H1 (cell line): ENCODE measurements around the gene MAMSTR. TPM values are rescaled to one million over a fixed set of nuclear protein-coding genes. Genes with fewer than 3 reads are reported as not detected.

Experiments used
- CTCF ChIA-PET: fragments of 300-600 bp; sonication (Branson Sonifier 250); formaldehyde crosslinking; loops from one replicate; lab custom pipeline; 2021; ENCODE audit not compliant: partially characterized antibody; lab: Charles Lee
- POLR2A ChIA-PET: fragments of 300-600 bp; sonication (Branson Sonifier 250); formaldehyde crosslinking; loops from one replicate; lab custom pipeline; 2021; ENCODE audit warnings: inconsistent platforms; ENCODE audit not compliant: partially characterized antibody; lab: Charles Lee
- DNase-seq, 2 experiments: peaks; one replicate each; pipeline versions ENCODE4 v3.0.0 to v3.0.0-alpha.2; 2010 to 2022; ENCODE audit warnings: low spot score in 2 of 2, low read depth in 1 of 2, mixed read lengths in 1 of 2
- FAIRE-seq: peaks from 2 replicates; lab custom pipeline; 2011; peaks lifted over from hg19 to GRCh38; lab: Jason Lieb, UNC
- H2AFZ ChIP-seq: 2 replicates; pipeline ENCODE4 v1.8.1; 2012; ENCODE audit warnings: low read length, inconsistent platforms
- H2AK5ac ChIP-seq: 2 replicates; pipeline ENCODE4 v1.6.1; 2013; ENCODE audit warnings: low read depth, low read length
- H2BK120ac ChIP-seq: replicated peaks from 2 replicates; pipeline ENCODE3; 2013; ENCODE audit warnings: low read depth, low read length, inconsistent platforms
- H2BK12ac ChIP-seq: 2 replicates; pipeline ENCODE4 v1.6.1; 2013; ENCODE audit warnings: low read depth, low read length
- H2BK15ac ChIP-seq: 2 replicates; pipeline ENCODE4 v1.6.1; 2013; ENCODE audit warnings: low read length
- H2BK20ac ChIP-seq: 2 replicates; pipeline ENCODE4 v1.6.1; 2013; ENCODE audit warnings: low read length
- H2BK5ac ChIP-seq: 2 replicates; pipeline ENCODE4 v1.6.1; 2013; ENCODE audit warnings: low read depth, low read length
- H3K14ac ChIP-seq: 2 replicates; pipeline ENCODE4 v1.6.1; 2013; ENCODE audit warnings: inconsistent platforms; ENCODE audit not compliant: insufficient read length
- H3K18ac ChIP-seq: 2 replicates; pipeline ENCODE4 v1.6.1; 2013; ENCODE audit warnings: low read length; ENCODE audit errors: extremely low read depth
- H3K23ac ChIP-seq: 2 replicates; pipeline ENCODE4 v1.6.1; 2013; ENCODE audit warnings: inconsistent platforms; ENCODE audit not compliant: insufficient read length
- H3K23me2 ChIP-seq: 2 replicates; pipeline ENCODE4 v1.6.1; 2013; ENCODE audit warnings: low read depth, low read length
- H3K27ac ChIP-seq: 2 replicates; pipeline ENCODE4 v1.6.1; 2011; ENCODE audit warnings: low read depth, low read length, inconsistent platforms
- H3K27me3 ChIP-seq, 4 experiments: replicated peaks in 1 of 4; 1 replicate in 1 of 4; 2 replicates in 3 of 4; pipeline versions ENCODE4 v1.6.1 to v1.8.1; 2011 to 2013; ENCODE audit warnings: low read length in 3 of 4, mild to moderate bottlenecking in 3 of 4, inconsistent platforms in 2 of 4, mixed read lengths in 2 of 4, moderate library complexity in 1 of 4; ENCODE audit not compliant: control insufficient read depth in 3 of 4, insufficient read depth in 3 of 4; ENCODE audit errors: extremely low read depth in 1 of 4
- H3K36me3 ChIP-seq, 4 experiments: 2 replicates each; pipeline versions ENCODE4 v1.6.1 to v1.8.1; 2011 to 2013; ENCODE audit warnings: mild to moderate bottlenecking in 4 of 4, low read length in 3 of 4, moderate library complexity in 2 of 4, control low read depth in 1 of 4, inconsistent platforms in 1 of 4; ENCODE audit not compliant: insufficient read depth in 4 of 4, control insufficient read depth in 2 of 4
- H3K4ac ChIP-seq: replicated peaks from 2 replicates; pipeline ENCODE3; 2013; ENCODE audit warnings: low read length, low read depth, mixed read lengths, inconsistent platforms; ENCODE audit not compliant: insufficient read length
- H3K4me1 ChIP-seq, 4 experiments: replicated peaks in 1 of 4; 1 replicate in 1 of 4; 2 replicates in 3 of 4; pipeline versions ENCODE4 v1.6.1 to v1.8.1; 2011 to 2013; ENCODE audit warnings: low read length in 3 of 4, inconsistent platforms in 2 of 4, mixed read lengths in 1 of 4; ENCODE audit not compliant: insufficient read depth in 4 of 4, control insufficient read depth in 3 of 4
- H3K4me2 ChIP-seq, 2 experiments: 2 replicates each; pipeline versions ENCODE4 v1.6.1 to v1.8.1; 2011 to 2013; ENCODE audit warnings: low read depth in 2 of 2, low read length in 2 of 2, control low read depth in 1 of 2, inconsistent platforms in 1 of 2, mild to moderate bottlenecking in 1 of 2; ENCODE audit not compliant: insufficient read depth in 1 of 2
- H3K4me3 ChIP-seq, 4 experiments: fragments of 200-600, 300-600 bp in 1 of 4; sonication (generic), shearing (Covaris generic), sonication (Bioruptor Twin) in 1 of 4; 2 replicates each; pipeline versions ENCODE4 v1.5.1 to v1.8.1; 2011 to 2016; ENCODE audit warnings: low read length in 4 of 4, low read depth in 3 of 4, control low read depth in 2 of 4, inconsistent platforms in 2 of 4, mild to moderate bottlenecking in 2 of 4, mixed read lengths in 1 of 4, moderate library complexity in 1 of 4; ENCODE audit not compliant: insufficient read depth in 2 of 4; ENCODE audit errors: extremely low read depth in 1 of 4
- H3K56ac ChIP-seq: replicated peaks from 2 replicates; pipeline ENCODE3; 2013; ENCODE audit warnings: low read depth, mild to moderate bottlenecking, mixed read lengths, low read length, inconsistent platforms; ENCODE audit not compliant: insufficient read length
- H3K79me1 ChIP-seq: 2 replicates; pipeline ENCODE4 v1.6.1; 2013; ENCODE audit warnings: low read depth, low read length, control low read depth
- H3K79me2 ChIP-seq, 2 experiments: 2 replicates each; pipeline versions ENCODE4 v1.6.1 to v1.8.1; 2012 to 2013; ENCODE audit warnings: low read length in 2 of 2, mild to moderate bottlenecking in 2 of 2, inconsistent platforms in 1 of 2; ENCODE audit not compliant: insufficient read depth in 2 of 2, control insufficient read depth in 1 of 2
- H3K9ac ChIP-seq, 4 experiments: replicated peaks in 1 of 4; 1 replicate in 1 of 4; 2 replicates in 3 of 4; pipeline versions ENCODE4 v1.6.1 to v1.8.1; 2011 to 2013; ENCODE audit warnings: low read depth in 3 of 4, low read length in 3 of 4, control low read depth in 2 of 4, mild to moderate bottlenecking in 2 of 4, moderate library complexity in 2 of 4, inconsistent platforms in 1 of 4; ENCODE audit errors: extremely low read depth in 1 of 4
- H3K9me3 ChIP-seq, 2 experiments: 2 replicates each; pipeline versions ENCODE4 v1.6.1 to v1.8.1; 2012 to 2013; ENCODE audit warnings: mild to moderate bottlenecking in 2 of 2, moderate library complexity in 2 of 2, control low read depth in 1 of 2, inconsistent platforms in 1 of 2, low read depth in 1 of 2, low read length in 1 of 2, mixed read lengths in 1 of 2; ENCODE audit not compliant: insufficient read depth in 2 of 2
- H4K20me1 ChIP-seq, 2 experiments: replicated peaks in 1 of 2; 2 replicates each; pipeline versions ENCODE3 to v1.8.1; 2011 to 2013; ENCODE audit warnings: inconsistent platforms in 2 of 2, low read length in 2 of 2, mild to moderate bottlenecking in 1 of 2; ENCODE audit not compliant: insufficient read depth in 2 of 2, control insufficient read depth in 1 of 2
- H4K5ac ChIP-seq: 2 replicates; pipeline ENCODE4 v1.6.1; 2013; ENCODE audit warnings: low read length, low read depth, mixed read lengths, inconsistent platforms; ENCODE audit not compliant: insufficient read length
- H4K8ac ChIP-seq: 2 replicates; pipeline ENCODE4 v1.8.0; 2013; ENCODE audit warnings: mild to moderate bottlenecking, moderate library complexity, low read length, inconsistent platforms; ENCODE audit not compliant: insufficient read depth; ENCODE audit errors: extremely low read depth
- H4K91ac ChIP-seq: replicated peaks from 2 replicates; pipeline ENCODE3; 2013; ENCODE audit warnings: low read length, mixed read lengths, inconsistent platforms; ENCODE audit not compliant: insufficient read length
- EZH2 ChIP-seq: fragments of 200-600 bp; sonication (generic); IDR thresholded peaks from 2 replicates; pipeline ENCODE4 v1.7.1; 2012; ENCODE audit warnings: low read depth, mild to moderate bottlenecking, moderate library complexity, low read length, inconsistent platforms; ENCODE audit not compliant: severe bottlenecking
- KDM4A ChIP-seq: IDR thresholded peaks from one replicate; pipeline ENCODE4 v1.7.1; 2012; ENCODE audit warnings: low read depth, mild to moderate bottlenecking, moderate library complexity, low read length, inconsistent platforms; ENCODE audit not compliant: severe bottlenecking
- NANOG ChIP-seq: IDR thresholded peaks from 2 replicates; pipeline ENCODE4 v1.6.1; 2011; ENCODE audit warnings: low read length, low read depth, mild to moderate bottlenecking, inconsistent platforms; ENCODE audit not compliant: insufficient read depth, poor library complexity, severe bottlenecking
- SUZ12 ChIP-seq: fragments of 200-600 bp; sonication (generic); IDR thresholded peaks from 2 replicates; pipeline ENCODE4 v1.6.1; 2012; ENCODE audit warnings: mild to moderate bottlenecking, inconsistent platforms, low read length, moderate library complexity, mixed read lengths
- WGBS, 2 experiments: shearing (Covaris generic) in 1 of 2; methylation state at CpG; one replicate each; pipeline versions ENCODE4 v1.1.6 to v1.1.7; 2013 to 2015; ENCODE audit warnings: low lambda C conversion rate in 2 of 2, mixed read lengths in 2 of 2, inconsistent platforms in 1 of 2, low coverage in 1 of 2, missing lambda C conversion rate in 1 of 2; ENCODE audit not compliant: insufficient replicate concordance in 2 of 2, insufficient coverage in 1 of 2, insufficient read length in 1 of 2; ENCODE audit errors: extremely low coverage in 1 of 2, missing lambda C conversion rate in 1 of 2; 5-methylcytosine and 5-hydroxymethylcytosine counted together
- polyA plus RNA-seq, 7 experiments: library from polyadenylated mRNA; depleted of rRNA in 3 of 7; stranded (reverse) in 5 of 7; unstranded in 2 of 7; fragments of >200 nt in 5 of 7; fragments of 200-250 nt in 2 of 7; gene quantifications; 1 replicate in 5 of 7; 2 replicates in 1 of 7; 4 replicates in 1 of 7; pipeline versions ENCODE4 v1.2.1 to v1.2.3, GENCODE V29; 2011 to 2013; ENCODE audit warnings: missing spikeins in 2 of 7, mixed read lengths in 2 of 7
- total RNA-seq: library from RNA; stranded (reverse); fragmentation: NEBNext Ultra II Directional; extraction: Animal tissue kit (Norgen Biotek cat#: 25700); gene quantifications from 2 replicates; pipeline ENCODE4 v1.2.1, GENCODE V29; 2021

MAMSTR gene
- total and polyA plus RNA-seq, 2 of the 8 experiments (the other 6 are each of a cell fraction or from before 2014, with no cell fraction given): 2.0 to 2.3 TPM

- H3K4me1 ChIP-seq: peaks cover 5 to 26% (median 22%) of the 10 kb centered on the region in 4 experiments
- 0 out of 2 replicates have a peak overlapping the region, but pooled peaks have one; percentile 60 for H2AFZ ChIP-seq
- H3K18ac ChIP-seq: peak overlapping the region; percentile 32; the same call in 1 of the 2 replicates
- peaks cover 10% of the 10 kb centered on the region; the same call in 1 of the 2 replicates for H3K23me2 ChIP-seq
- CTCF ChIA-PET: interaction anchor here (0.5 to 3.6 kb wide), 14 partner anchors 11 to 471 kb away, joined by 3 to 23 read pairs (median 4); partner anchors contain the start of genes CA11, FUT1 and FUT2
- no peaks in the 10 kb centered on the region for H3K36me3 ChIP-seq
- peak overlapping the region; percentile 75 to 95 for H3K4me2 ChIP-seq
- no peak overlapping the region for H3K4ac ChIP-seq
- H3K27me3 ChIP-seq: peaks cover 3 to 19% (median 12%) of the 10 kb centered on the region in 4 experiments; a peak in 6 of 7 replicates
- H3K4me3 ChIP-seq: peak overlapping the region; percentile 38 to 75 (median 52)
- H3K9ac ChIP-seq: no peak overlapping the region
- no peak overlapping the region for H4K8ac ChIP-seq
- no peak overlapping the region for H2BK20ac ChIP-seq
- no peak for FAIRE-seq
- H2BK15ac ChIP-seq: peak overlapping the region; percentile 84; the same call in 1 of the 2 replicates
- H2BK12ac ChIP-seq: no peak overlapping the region; the same call in 1 of the 2 replicates
- H2AK5ac ChIP-seq: no peak overlapping the region
- H3K14ac ChIP-seq: no peak overlapping the region
- no peak overlapping the region for H4K91ac ChIP-seq
- no peaks in the 10 kb centered on the region for H3K79me2 ChIP-seq
- no peak overlapping the region for H4K5ac ChIP-seq
- no peaks in the 10 kb centered on the region for H3K9me3 ChIP-seq
- no peak overlapping the region for H2BK5ac ChIP-seq
- DNase-seq: no peak
- H2BK120ac ChIP-seq: no peak overlapping the region
- H3K79me1 ChIP-seq: no peaks in the 10 kb centered on the region
- TF ChIP-seq NANOG (no peak), KDM4A (peak; percentile 60), SUZ12 (peak; percentile 5; the same call in 1 of the 2 replicates), EZH2 (peak; percentile 25)
- H3K27ac ChIP-seq: no peak overlapping the region
- H3K56ac ChIP-seq: no peak overlapping the region
- no peak overlapping the region for H3K23ac ChIP-seq
- POLR2A ChIA-PET: interaction anchor here (0.8 to 4.5 kb wide), 18 partner anchors 9 to 157 kb away, joined by 3 to 22 read pairs (median 6); partner anchors contain the start of genes CA11, FAM83E and FUT2
- 7% methylated on average over 30 of the region's 51 CpGs; no CpG with 5 or more reads in 1 of the 2 experiments for WGBS, 2 experiments
- no peaks in the 10 kb centered on the region for H4K20me1 ChIP-seq
Measured at GRCh38 chr19:48739404-48740163, 20.1 kb upstream of the MAMSTR start.
